ENCODE data around the gene CPLANE2.
"Not testable (repeated sequence)": the region's sequence is repeated elsewhere in the genome, so short reads cannot be mapped to it uniquely, and the experiment has no call there.

Gene CPLANE2

GRCh38 chr1:16199700-16200099 is 37.3 kb downstream of the CPLANE2 start:
- DNase-seq (ENCODE audit: low read depth) = no peak
- no peak overlapping the region for H3K4me3 ChIP-seq (ENCODE audit: low read depth, low read length)
- TF ChIP-seq MYC (IDR thresholded peaks at IDR 0.05; ENCODE audit: low read depth, low read length) = no peak
- TF ChIP-seq, protein P1, sequence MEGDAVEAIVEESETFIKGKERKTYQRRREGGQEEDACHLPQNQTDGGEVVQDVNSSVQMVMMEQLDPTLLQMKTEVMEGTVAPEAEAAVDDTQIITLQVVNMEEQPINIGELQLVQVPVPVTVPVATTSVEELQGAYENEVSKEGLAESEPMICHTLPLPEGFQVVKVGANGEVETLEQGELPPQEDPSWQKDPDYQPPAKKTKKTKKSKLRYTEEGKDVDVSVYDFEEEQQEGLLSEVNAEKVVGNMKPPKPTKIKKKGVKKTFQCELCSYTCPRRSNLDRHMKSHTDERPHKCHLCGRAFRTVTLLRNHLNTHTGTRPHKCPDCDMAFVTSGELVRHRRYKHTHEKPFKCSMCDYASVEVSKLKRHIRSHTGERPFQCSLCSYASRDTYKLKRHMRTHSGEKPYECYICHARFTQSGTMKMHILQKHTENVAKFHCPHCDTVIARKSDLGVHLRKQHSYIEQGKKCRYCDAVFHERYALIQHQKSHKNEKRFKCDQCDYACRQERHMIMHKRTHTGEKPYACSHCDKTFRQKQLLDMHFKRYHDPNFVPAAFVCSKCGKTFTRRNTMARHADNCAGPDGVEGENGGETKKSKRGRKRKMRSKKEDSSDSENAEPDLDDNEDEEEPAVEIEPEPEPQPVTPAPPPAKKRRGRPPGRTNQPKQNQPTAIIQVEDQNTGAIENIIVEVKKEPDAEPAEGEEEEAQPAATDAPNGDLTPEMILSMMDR (IDR thresholded peaks at IDR 0.05; ENCODE audit: low read depth, low read length) = no peak
- TF ChIP-seq, protein P2, sequence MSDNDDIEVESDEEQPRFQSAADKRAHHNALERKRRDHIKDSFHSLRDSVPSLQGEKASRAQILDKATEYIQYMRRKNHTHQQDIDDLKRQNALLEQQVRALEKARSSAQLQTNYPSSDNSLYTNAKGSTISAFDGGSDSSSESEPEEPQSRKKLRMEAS (IDR thresholded peaks at IDR 0.05; ENCODE audit: low read depth, low read length) = no peak
- no peak for TF ChIP-seq POLR2A (IDR thresholded peaks at IDR 0.05; ENCODE audit: extremely low read depth, insufficient read length)

DNA sequence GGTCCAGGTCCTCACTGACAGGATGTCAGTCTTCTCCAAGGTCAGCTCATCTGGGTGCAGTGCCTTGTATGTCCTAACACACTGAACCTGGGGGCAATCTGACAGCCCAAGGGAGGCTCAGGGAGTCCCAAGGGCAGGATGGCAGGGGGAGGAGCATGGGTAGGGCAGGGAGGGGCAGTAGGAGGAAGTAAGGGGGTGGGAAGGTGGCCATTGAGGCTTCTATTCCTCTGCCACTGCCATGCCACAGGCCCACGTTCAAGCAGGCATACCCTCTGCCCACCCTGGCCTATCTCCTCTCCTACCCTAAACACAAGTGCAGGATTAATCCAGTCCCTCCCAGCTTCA is 37.9 kb downstream of the CPLANE2 start:
- TF ChIP-seq MYC (IDR thresholded peaks at IDR 0.05; ENCODE audit: low read depth, low read length) = no peak
- no peak for TF ChIP-seq POLR2A (IDR thresholded peaks at IDR 0.05; ENCODE audit: extremely low read depth, insufficient read length)
- TF ChIP-seq, protein P2 (IDR thresholded peaks at IDR 0.05; ENCODE audit: low read depth, low read length) = no peak
- TF ChIP-seq, protein P1 (IDR thresholded peaks at IDR 0.05; ENCODE audit: low read depth, low read length) = no peak

DNA sequence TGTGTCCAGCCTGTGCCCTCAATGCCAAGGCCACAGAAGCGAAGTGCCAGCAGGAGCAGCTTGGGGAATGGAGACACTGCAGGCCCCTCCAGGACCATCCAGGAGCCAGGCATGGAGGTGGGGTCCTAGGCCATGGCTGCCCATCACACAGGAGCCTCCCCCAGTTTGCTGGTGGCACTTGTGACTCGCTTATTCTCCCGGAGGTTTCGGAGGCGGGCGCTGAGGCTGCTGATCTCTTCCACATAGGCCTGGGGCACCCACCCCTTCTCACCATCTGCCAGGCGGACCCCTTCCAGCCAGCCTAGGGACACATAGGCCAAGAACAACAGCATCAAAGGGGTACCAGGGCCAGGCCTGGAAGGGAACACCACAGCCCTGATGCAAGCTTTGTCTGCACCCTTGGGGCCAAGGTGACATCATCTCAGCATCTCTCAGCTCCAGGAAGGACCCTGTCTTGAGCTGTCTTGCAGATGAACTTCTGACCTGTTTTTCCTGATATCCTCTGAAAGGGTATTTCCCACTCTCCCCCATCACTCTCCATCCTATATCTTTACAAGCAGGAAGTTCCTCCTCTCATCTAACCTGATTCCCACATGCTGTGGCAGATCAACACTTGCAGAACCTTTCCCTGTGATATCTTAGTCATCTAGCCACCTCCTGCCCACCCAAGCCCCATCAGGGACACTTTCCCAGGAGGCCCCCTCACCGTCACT is 38.4 kb downstream of the CPLANE2 start:
- H3K4me3 ChIP-seq (ENCODE audit: low read depth, low read length) = no peak overlapping the region
- no peak for DNase-seq (ENCODE audit: low read depth)
- TF ChIP-seq, protein P2 (IDR thresholded peaks at IDR 0.05; ENCODE audit: low read depth, low read length) = no peak
- TF ChIP-seq POLR2A (IDR thresholded peaks at IDR 0.05; ENCODE audit: extremely low read depth, insufficient read length) (no peak), MYC (IDR thresholded peaks at IDR 0.05; ENCODE audit: low read depth, low read length) (no peak)
- TF ChIP-seq, protein P1 (IDR thresholded peaks at IDR 0.05; ENCODE audit: low read depth, low read length) = no peak

More for the DNA sequence above, 37.9 kb downstream of the CPLANE2 start:
- no peak overlapping the region for H3K4me3 ChIP-seq (ENCODE audit: low read depth, low read length)
- DNase-seq (ENCODE audit: low read depth) = no peak

GRCh38 chr1:16196874-16197273 is 40.1 kb downstream of the CPLANE2 start:
- no peak for DNase-seq (ENCODE audit: low read depth)
- H3K4me3 ChIP-seq (ENCODE audit: low read depth, low read length) = no peak overlapping the region
- no peak for TF ChIP-seq MYC (IDR thresholded peaks at IDR 0.05; ENCODE audit: low read depth, low read length)
- TF ChIP-seq, protein P2 (IDR thresholded peaks at IDR 0.05; ENCODE audit: low read depth, low read length) = no peak

DNA sequence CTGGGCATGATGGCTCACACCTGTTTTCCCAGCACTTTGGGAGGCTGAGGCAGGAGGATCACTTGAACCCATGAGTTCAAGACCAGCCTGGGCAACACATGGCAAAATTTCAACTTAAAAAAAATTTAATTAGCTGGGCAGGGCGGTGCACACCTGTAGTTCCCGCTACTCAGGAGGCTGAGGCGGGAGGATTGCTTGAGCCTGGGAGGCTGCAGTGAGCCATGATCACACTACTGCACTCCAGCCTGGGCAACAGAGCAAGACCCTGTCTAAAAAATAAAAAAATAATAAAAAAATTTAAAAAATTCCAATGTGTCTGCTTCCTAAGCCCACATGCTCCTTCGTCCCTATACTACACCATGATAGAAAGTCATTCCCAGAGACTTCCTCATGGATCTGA is 40.8 kb downstream of the CPLANE2 start:
- not testable (repeated sequence) for DNase-seq (ENCODE audit: low read depth); H3K4me3 ChIP-seq (ENCODE audit: low read depth, low read length)

GRCh38 chr1:16195518-16195905 is 41.5 kb downstream of the CPLANE2 start:
- DNase-seq (ENCODE audit: low read depth) = no peak
- TF ChIP-seq, protein P1 (IDR thresholded peaks at IDR 0.05; ENCODE audit: low read depth, low read length) = no peak
- no peak for TF ChIP-seq MYC (IDR thresholded peaks at IDR 0.05; ENCODE audit: low read depth, low read length)
- TF ChIP-seq, protein P2 (IDR thresholded peaks at IDR 0.05; ENCODE audit: low read depth, low read length) = no peak
- TF ChIP-seq POLR2A (IDR thresholded peaks at IDR 0.05; ENCODE audit: extremely low read depth, insufficient read length) = no peak
- no peak overlapping the region for H3K4me3 ChIP-seq (ENCODE audit: low read depth, low read length)
